CD4-positive, CD25-positive, alpha-beta regulatory T cell (primary cell): ENCODE measurements around the gene TRIM43. TPM values are rescaled to one million over a fixed set of nuclear protein-coding genes. Genes with fewer than 3 reads are reported as not detected.
"Not testable (repeated sequence)": the region's sequence is repeated elsewhere in the genome, so short reads cannot be mapped to it uniquely, and the experiment has no call there.

ENCODE experiments used
- ATAC-seq, 2 donors: fragments of 150-1000 bp; cut with Tn5 transposase; one replicate each; pipeline ENCODE4 v1.10.0; 2021; ENCODE audit warnings: low read depth in 2 of 2, moderate number of reproducible peaks in 2 of 2, moderate library complexity in 1 of 2
- DNase-seq, 3 donors: peaks; one replicate each; pipeline versions ENCODE4 v3.0.0 to v3.0.0-alpha.2; 2012 to 2022; ENCODE audit warnings: mixed read lengths in 1 of 3
- H3K27ac ChIP-seq: one replicate; pipeline ENCODE4 v1.7.0; 2013; ENCODE audit warnings: mild to moderate bottlenecking, low read length; ENCODE audit not compliant: insufficient read depth, poor library complexity, severe bottlenecking
- H3K27me3 ChIP-seq: one replicate; pipeline ENCODE4 v1.7.0; 2013; ENCODE audit warnings: low read length; ENCODE audit not compliant: control insufficient read depth, insufficient read depth
- H3K36me3 ChIP-seq: one replicate; pipeline ENCODE4 v1.7.0; 2013; ENCODE audit warnings: mild to moderate bottlenecking, low read length, moderate library complexity; ENCODE audit not compliant: control insufficient read depth, insufficient read depth
- H3K4me1 ChIP-seq: 2 replicates; pipeline ENCODE4 v1.7.0; 2013; ENCODE audit warnings: mild to moderate bottlenecking, low read length; ENCODE audit not compliant: insufficient read depth, control insufficient read depth, poor library complexity, severe bottlenecking
- H3K4me3 ChIP-seq: one replicate; pipeline ENCODE4 v1.7.0; 2013; ENCODE audit warnings: low read depth, mild to moderate bottlenecking, low read length, moderate library complexity
- H3K9me3 ChIP-seq, 2 experiments: 1 replicate in 1 of 2; 2 replicates in 1 of 2; pipeline ENCODE4 v1.7.0; 2013; ENCODE audit warnings: low read length in 2 of 2, mild to moderate bottlenecking in 1 of 2, moderate library complexity in 1 of 2; ENCODE audit not compliant: control insufficient read depth in 2 of 2
- H3K27ac Mint-ChIP-seq, 3 donors: one replicate each; pipeline ENCODE4 v1.8.0; 2020 to 2022; ENCODE audit warnings: mild to moderate bottlenecking in 3 of 3, mixed read lengths in 3 of 3, moderate library complexity in 2 of 3
- H3K27me3 Mint-ChIP-seq: one replicate; pipeline ENCODE4 v1.8.0; 2022; ENCODE audit warnings: mild to moderate bottlenecking, mixed read lengths
- H3K36me3 Mint-ChIP-seq: one replicate; pipeline ENCODE4 v1.8.0; 2020; ENCODE audit warnings: mixed read lengths
- H3K4me1 Mint-ChIP-seq, 4 donors: one replicate each; pipeline ENCODE4 v1.8.0; 2020 to 2022; ENCODE audit warnings: mixed read lengths in 4 of 4, mild to moderate bottlenecking in 1 of 4
- H3K4me3 Mint-ChIP-seq, 4 donors: one replicate each; pipeline ENCODE4 v1.8.0; 2020 to 2022; ENCODE audit warnings: mild to moderate bottlenecking in 4 of 4, mixed read lengths in 4 of 4, moderate library complexity in 3 of 4
- H3K9me3 Mint-ChIP-seq, 7 donors: one replicate each; pipeline ENCODE4 v1.8.0; 2020 to 2022; ENCODE audit warnings: mixed read lengths in 7 of 7, mild to moderate bottlenecking in 3 of 7, moderate library complexity in 2 of 7
- polyA plus RNA-seq, 4 donors: library from polyadenylated mRNA; unstranded; fragments of 300-500 nt; fragmentation: Illumina TruSeq; gene quantifications; one replicate each; pipeline ENCODE4 v1.2.3, GENCODE V29; 2021
- total RNA-seq: library from RNA; stranded (reverse); gene quantifications from one replicate; pipeline ENCODE4 v1.2.3, GENCODE V29; 2022

The TRIM43 gene
- total RNA-seq (not detected), polyA plus RNA-seq (not detected)

DNA sequence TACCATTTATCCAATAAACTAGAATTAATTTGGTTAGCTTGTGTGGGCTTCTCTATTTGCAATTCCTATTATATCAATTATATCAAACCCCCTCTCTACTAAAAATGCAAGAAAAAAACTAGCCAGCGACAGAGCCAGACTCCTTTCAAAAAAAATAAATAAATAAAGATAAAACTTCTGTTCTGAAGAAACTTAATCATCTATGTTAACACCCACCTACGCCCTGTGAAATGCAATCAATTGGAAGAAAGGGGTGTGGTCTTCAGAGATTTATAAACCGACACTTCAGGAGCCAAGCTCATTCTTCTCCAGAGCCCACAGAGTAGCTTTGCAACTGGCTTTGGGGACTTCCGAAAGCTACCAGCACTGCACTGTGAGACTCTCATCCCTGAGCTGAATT, at the start of gene TRIM43:
TRIM43 (plus strand) TSS at position 301 of the 400 bp plus-strand sequence. CDS start 2,023 bp downstream, outside the sequence.
- not testable (repeated sequence) for H3K27me3 ChIP-seq, ATAC-seq, H3K9me3 Mint-ChIP-seq, H3K4me1 Mint-ChIP-seq, H3K4me3 Mint-ChIP-seq, H3K9me3 ChIP-seq, H3K27ac ChIP-seq, H3K36me3 ChIP-seq, DNase-seq, H3K4me3 ChIP-seq, H3K27me3 Mint-ChIP-seq, H3K4me1 ChIP-seq, H3K36me3 Mint-ChIP-seq, H3K27ac Mint-ChIP-seq

DNA sequence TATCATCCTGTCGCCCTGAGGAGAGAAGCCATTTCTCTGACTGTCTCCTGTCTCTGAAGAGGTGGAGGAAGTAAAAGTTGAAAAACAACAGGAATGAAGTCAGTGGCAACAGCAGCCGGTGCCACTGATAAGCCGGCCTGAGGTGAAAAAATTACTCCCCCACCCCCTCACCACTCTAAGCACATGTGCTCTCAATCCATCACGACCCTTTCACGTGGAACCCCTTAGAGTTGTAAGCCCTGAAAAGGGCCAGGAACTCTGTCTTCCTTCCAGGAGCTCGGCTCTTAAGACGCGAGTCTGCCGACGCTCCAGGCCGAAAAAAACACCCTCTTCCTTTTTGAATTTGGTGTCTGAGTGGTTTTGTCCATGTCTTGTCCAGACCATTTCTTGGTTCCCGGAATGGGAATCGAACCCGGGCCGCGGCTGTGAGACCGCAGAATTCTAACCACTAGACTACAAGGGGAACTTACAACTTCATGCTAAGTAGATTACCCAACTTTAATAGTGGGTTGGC, 40.7 kb upstream of the TRIM43 start:
- Histone ChIP-seq H3K4me3 (no peak overlapping the region), H3K27ac (no peak overlapping the region), H3K4me1 (no peaks in the 10 kb centered on the region), H3K36me3 (no peaks in the 10 kb centered on the region), H3K27me3 (peaks cover 4% of the 10 kb centered on the region), H3K9me3 (no peaks in the 10 kb centered on the region)
- Mint-ChIP-seq H3K9me3 (no peaks in the 10 kb centered on the region), H3K36me3 (no peaks in the 10 kb centered on the region), H3K27me3 (peaks cover 26% of the 10 kb centered on the region), H3K27ac (no peak overlapping the region), H3K4me3 (no peak overlapping the region), H3K4me1 (no peaks in the 10 kb centered on the region)
- no peak for ATAC-seq
- no peak for DNase-seq

DNA sequence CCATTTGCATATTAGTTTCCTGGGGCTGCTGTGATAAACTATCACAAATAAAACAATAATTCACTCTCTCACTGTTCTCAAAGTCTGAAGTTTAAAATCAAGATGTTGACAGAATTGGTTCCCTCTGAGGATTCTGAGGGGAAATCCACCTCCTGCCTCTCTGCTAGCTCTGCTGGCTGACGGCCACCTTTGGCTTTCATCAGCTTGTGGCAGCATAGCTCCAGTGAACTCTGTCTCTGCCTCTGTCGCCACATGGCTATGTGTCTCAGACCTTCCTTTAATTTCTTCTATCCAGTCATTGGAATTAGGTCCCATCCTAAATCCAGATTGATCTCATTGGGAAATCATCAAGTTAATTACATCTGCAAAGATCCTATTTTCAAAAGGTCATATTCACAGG, 38.9 kb upstream of the TRIM43 start:
- Histone ChIP-seq H3K27ac (no peak overlapping the region), H3K27me3 (peaks cover 4% of the 10 kb centered on the region), H3K36me3 (no peaks in the 10 kb centered on the region), H3K4me1 (no peaks in the 10 kb centered on the region), H3K9me3 (no peaks in the 10 kb centered on the region), H3K4me3 (no peak overlapping the region)
- Mint-ChIP-seq H3K9me3 (no peaks in the 10 kb centered on the region), H3K27me3 (peaks cover 31% of the 10 kb centered on the region), H3K4me1 (no peaks in the 10 kb centered on the region), H3K4me3 (no peak overlapping the region), H3K27ac (no peak overlapping the region), H3K36me3 (no peaks in the 10 kb centered on the region)
- DNase-seq, result no peak
- ATAC-seq, result no peak

DNA sequence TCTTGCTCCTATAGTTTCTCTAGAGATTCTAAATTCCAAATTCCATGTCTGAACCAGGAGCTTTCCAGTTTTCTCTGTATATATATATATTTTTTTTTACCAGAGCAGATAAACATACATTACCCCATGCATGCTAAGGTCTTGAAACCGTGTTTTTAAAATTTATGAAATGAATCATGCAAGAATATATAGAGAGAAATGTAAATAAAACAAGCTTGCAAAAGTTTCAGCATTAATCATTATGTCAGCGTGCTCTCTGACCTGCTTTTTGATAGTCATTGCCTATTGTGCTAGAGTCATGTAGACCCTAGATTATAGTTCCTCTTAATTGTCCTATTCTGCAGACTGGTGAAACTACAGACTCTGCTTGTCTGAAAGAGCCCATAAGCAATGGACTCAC, 22.6 kb upstream of the TRIM43 start:
- H3K4me3 ChIP-seq, result no peak overlapping the region
- peaks cover 0 to 5% (median 0%) of the 10 kb centered on the region in 7 donors for H3K9me3 Mint-ChIP-seq
- H3K36me3 ChIP-seq, result no peaks in the 10 kb centered on the region
- peaks cover 3% of the 10 kb centered on the region for H3K27me3 ChIP-seq
- H3K27ac Mint-ChIP-seq, result no peak overlapping the region
- H3K4me3 Mint-ChIP-seq, result no peak overlapping the region
- no peaks in the 10 kb centered on the region for H3K4me1 Mint-ChIP-seq
- no peak overlapping the region for H3K27ac ChIP-seq
- ATAC-seq, result no peak
- H3K9me3 ChIP-seq, result no peaks in the 10 kb centered on the region
- H3K4me1 ChIP-seq, result no peaks in the 10 kb centered on the region
- peaks cover 19% of the 10 kb centered on the region for H3K27me3 Mint-ChIP-seq
- no peak for DNase-seq
- no peaks in the 10 kb centered on the region for H3K36me3 Mint-ChIP-seq

DNA sequence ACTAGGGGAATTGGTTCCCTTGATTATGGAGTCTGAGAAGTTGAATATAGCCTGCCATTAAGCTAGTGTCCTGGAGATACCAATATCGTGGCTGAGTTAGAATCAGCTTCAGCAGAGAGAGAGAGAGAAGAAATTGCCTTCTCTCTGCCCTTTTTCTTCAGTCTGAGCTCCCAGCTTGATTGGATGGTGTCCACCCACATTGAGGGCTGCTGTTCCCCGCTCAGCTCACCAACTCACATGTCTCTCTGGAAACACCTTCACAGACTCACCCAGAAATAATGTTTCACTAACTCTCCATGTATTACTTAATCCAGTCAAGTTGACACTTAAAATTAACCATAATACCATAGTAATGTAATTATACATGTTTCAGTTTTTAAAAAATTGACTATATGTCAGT, 17.9 kb upstream of the TRIM43 start:
- ATAC-seq, result no peak
- Histone ChIP-seq H3K27ac (no peak overlapping the region), H3K9me3 (no peaks in the 10 kb centered on the region), H3K36me3 (no peaks in the 10 kb centered on the region), H3K4me3 (no peak overlapping the region), H3K27me3 (peaks cover 6% of the 10 kb centered on the region), H3K4me1 (no peaks in the 10 kb centered on the region)
- H3K9me3 Mint-ChIP-seq, result peaks cover 0 to 5% (median 0%) of the 10 kb centered on the region in 7 donors
- H3K4me3 Mint-ChIP-seq, result no peak overlapping the region
- peaks cover 8% of the 10 kb centered on the region for H3K27me3 Mint-ChIP-seq
- no peaks in the 10 kb centered on the region for H3K36me3 Mint-ChIP-seq
- H3K4me1 Mint-ChIP-seq, result no peaks in the 10 kb centered on the region
- DNase-seq, result no peak
- H3K27ac Mint-ChIP-seq, result no peak overlapping the region

DNA sequence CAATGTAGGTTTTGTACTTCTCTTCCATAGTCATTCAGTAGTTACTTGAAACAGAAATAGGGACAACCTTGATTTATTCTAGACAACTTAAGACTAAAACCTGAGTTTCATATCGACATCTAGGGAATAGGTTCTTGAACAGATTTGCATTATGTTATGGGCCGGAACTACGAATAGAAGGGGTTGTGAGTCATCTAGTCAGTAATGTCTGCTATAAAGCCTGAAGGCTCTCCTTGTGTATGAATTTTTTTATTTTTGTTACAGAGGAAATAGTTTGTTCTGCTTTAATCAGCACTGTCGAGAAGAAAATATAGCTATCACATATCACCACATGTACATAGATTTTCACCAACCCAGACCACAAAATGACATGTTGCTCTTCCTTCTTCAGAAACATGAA, 17.3 kb upstream of the TRIM43 start:
- no peak overlapping the region for H3K4me3 ChIP-seq
- ATAC-seq, result no peak
- Mint-ChIP-seq H3K36me3 (no peaks in the 10 kb centered on the region), H3K27ac (no peak overlapping the region), H3K4me3 (no peak overlapping the region), H3K9me3 (peaks cover 0 to 5% (median 0%) of the 10 kb centered on the region in 7 donors), H3K4me1 (no peaks in the 10 kb centered on the region), H3K27me3 (peaks cover 12% of the 10 kb centered on the region)
- no peaks in the 10 kb centered on the region for H3K36me3 ChIP-seq
- DNase-seq, result no peak
- H3K9me3 ChIP-seq, result no peaks in the 10 kb centered on the region
- no peaks in the 10 kb centered on the region for H3K4me1 ChIP-seq
- no peak overlapping the region for H3K27ac ChIP-seq
- peaks cover 6% of the 10 kb centered on the region for H3K27me3 ChIP-seq

DNA sequence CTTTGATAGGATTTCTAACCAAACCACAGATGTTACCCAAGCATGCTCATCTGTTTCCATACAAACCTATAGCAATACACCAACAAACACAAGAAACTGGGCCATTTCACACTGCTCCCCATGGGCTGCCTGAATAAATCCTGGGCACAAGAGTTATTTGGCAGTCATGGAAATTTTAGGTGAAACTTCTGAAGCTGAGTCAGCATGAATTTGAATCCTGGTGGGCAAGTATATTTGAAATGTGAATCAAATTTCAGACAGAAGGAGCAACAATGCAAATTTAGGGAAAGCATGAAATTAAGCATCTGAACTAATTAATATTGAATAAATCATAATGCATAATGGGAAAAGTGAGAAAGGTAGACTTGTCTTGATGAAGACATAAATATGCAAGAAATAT, 15.9 kb upstream of the TRIM43 start:
- Histone ChIP-seq H3K27me3 (peaks cover 4% of the 10 kb centered on the region), H3K9me3 (no peaks in the 10 kb centered on the region), H3K4me1 (no peaks in the 10 kb centered on the region), H3K36me3 (no peaks in the 10 kb centered on the region), H3K27ac (no peak overlapping the region), H3K4me3 (no peak overlapping the region)
- Mint-ChIP-seq H3K36me3 (no peaks in the 10 kb centered on the region), H3K4me3 (no peak overlapping the region), H3K4me1 (no peaks in the 10 kb centered on the region), H3K27ac (no peak overlapping the region), H3K9me3 (no peaks in the 10 kb centered on the region), H3K27me3 (peaks cover 12% of the 10 kb centered on the region)
- no peak for DNase-seq
- no peak for ATAC-seq

DNA sequence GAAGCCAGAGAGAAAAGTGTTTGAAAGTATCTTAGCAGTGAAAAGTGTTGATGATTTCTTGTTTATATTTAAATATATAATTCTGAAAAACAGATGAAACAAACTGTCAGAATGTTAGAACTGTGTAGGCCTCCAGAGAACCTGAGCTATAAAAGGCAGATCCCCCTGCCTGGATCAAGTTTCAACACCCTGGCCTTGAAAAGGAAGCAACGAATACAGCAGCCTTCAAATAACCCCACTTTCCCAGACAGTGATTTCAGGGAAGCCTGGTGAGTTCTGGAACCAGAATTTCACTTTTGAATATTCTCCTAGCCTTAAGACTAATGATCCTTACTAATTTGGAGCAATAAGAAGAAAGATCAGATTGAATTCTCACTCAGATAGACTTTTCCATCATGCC, 13.3 kb upstream of the TRIM43 start:
- ATAC-seq (no peak), DNase-seq (no peak)
- Histone ChIP-seq H3K4me3 (no peak overlapping the region), H3K36me3 (no peaks in the 10 kb centered on the region), H3K27ac (no peak overlapping the region), H3K27me3 (peaks cover 4% of the 10 kb centered on the region), H3K4me1 (no peaks in the 10 kb centered on the region), H3K9me3 (no peaks in the 10 kb centered on the region)
- H3K36me3 Mint-ChIP-seq, result no peaks in the 10 kb centered on the region
- no peak overlapping the region for H3K4me3 Mint-ChIP-seq
- H3K4me1 Mint-ChIP-seq, result no peaks in the 10 kb centered on the region
- no peak overlapping the region for H3K27ac Mint-ChIP-seq
- H3K27me3 Mint-ChIP-seq, result peaks cover 12% of the 10 kb centered on the region
- peaks cover 0 to 2% (median 0%) of the 10 kb centered on the region in 7 donors for H3K9me3 Mint-ChIP-seq
